GM10248 (cell line): ENCODE results near the gene MYO5A.
A peak's percentile ranks its signal among the peaks of the same experiment; 100 is the strongest.

ENCODE experiments used
- CTCF ChIA-PET: fragments of 300-600 bp; sonication (Branson Sonifier 250); formaldehyde crosslinking; extraction: SDS; loops from one replicate; lab custom pipeline; 2021; ENCODE audit warnings: antibody characterized with exemption; lab: Yijun Ruan, JAX
- POLR2A ChIA-PET: fragments of 350-650 bp; sonication (Branson Sonifier 250); formaldehyde crosslinking; extraction: SDS; loops from one replicate; lab custom pipeline; 2020; ENCODE audit warnings: antibody characterized with exemption; lab: Yijun Ruan, JAX
- DNase-seq: peaks from one replicate; pipeline ENCODE4 v3.0.0; 2012; ENCODE audit errors: extremely low spot score
- TF ChIP-seq, protein P1 (sequence below): IDR thresholded peaks from 2 replicates; pipeline ENCODE4 v1.5.1; 2012; ENCODE audit warnings: mild to moderate bottlenecking, low read depth; ENCODE audit errors: extremely low read depth, missing control alignments, control extremely low read depth

MYO5A gene

DNA sequence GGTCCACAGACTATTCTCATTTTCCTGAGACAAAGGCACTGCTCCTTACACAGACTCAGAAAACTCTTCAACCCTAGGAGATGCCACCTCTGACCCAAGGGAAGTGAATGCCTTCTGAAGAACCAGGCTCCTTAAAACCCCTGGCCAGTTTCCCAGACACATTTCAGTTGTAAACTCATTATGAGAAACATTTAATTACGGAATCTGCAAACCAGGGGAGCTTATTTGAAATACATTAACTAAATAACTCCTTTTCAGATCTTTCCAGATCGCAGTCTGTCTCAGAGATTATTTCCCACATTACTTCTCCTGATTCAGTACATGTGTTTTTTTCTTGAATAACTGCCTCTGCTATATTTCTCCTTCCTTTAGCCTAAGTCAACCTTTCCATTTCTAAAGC lies 17.6 kb downstream of the MYO5A start:
- TF ChIP-seq, protein P1, sequence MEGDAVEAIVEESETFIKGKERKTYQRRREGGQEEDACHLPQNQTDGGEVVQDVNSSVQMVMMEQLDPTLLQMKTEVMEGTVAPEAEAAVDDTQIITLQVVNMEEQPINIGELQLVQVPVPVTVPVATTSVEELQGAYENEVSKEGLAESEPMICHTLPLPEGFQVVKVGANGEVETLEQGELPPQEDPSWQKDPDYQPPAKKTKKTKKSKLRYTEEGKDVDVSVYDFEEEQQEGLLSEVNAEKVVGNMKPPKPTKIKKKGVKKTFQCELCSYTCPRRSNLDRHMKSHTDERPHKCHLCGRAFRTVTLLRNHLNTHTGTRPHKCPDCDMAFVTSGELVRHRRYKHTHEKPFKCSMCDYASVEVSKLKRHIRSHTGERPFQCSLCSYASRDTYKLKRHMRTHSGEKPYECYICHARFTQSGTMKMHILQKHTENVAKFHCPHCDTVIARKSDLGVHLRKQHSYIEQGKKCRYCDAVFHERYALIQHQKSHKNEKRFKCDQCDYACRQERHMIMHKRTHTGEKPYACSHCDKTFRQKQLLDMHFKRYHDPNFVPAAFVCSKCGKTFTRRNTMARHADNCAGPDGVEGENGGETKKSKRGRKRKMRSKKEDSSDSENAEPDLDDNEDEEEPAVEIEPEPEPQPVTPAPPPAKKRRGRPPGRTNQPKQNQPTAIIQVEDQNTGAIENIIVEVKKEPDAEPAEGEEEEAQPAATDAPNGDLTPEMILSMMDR: no peak
- DNase-seq: no peak
- ChIA-PET CTCF (interaction anchor here (1.2 to 1.4 kb wide), 2 partner anchors 12 to 15 kb away, joined by 3 read pairs; no protein-coding TSS in a partner anchor), POLR2A (no interaction called here)

DNA sequence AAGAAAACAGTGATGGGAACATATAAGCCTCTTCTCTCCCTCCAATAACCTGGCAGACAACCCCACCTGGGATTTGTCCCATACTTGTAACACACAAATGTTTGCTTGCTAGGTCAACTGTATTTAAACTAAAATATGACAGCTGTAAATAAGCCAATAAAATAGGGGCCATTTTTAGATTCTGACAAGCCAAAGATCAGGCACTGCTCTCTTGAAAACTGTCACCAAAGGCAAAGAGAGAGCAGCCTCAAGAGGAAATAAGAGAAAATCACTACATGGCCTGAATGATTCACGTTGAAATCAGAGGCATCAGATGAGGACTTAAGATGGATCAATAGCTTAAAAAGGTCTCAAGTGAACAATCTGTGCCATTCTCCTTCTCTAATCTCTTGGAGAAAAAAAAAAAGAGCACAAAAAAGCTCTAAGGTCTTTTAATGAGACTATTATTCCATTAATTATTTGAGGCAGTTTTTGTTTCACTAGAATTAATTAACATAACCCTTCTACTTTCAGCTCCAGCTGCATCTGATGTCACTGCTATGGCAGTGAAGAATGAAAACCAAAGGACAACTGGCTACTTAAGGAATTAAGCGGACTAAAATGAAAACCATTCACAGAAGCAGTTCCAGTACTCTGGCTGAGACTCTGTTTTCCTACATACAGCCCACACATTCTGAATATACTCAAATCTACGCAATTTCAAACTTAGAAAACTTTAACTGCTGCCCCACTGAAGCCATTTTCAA lies 19.0 kb downstream of the MYO5A start:
- ChIA-PET POLR2A (no interaction called here), CTCF (interaction anchor here (1.4 kb wide), 1 partner anchor 14 kb away, joined by 3 read pairs; no protein-coding TSS in a partner anchor)
- TF ChIP-seq, protein P1: no peak
- DNase-seq: no peak

DNA sequence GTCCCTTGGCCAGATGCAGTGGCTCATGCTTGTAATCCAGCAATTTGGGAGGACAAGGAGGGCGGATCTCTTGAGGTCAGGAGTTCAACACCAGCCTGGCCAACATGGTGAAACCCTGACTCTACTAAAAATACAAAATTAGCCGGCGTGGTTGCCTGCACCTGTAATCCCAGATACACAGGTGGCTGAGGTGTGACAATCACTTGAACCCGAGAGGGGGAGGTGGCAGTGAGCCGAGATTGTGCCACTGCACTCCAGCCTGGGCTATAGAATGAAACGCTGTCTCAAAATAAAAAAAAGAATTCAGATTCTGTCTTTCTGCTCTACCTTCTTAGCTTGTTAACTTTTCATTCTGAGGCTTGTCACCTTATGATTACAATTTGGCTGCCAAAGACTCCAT lies 22.1 kb downstream of the MYO5A start:
- TF ChIP-seq, protein P1: no peak

DNA sequence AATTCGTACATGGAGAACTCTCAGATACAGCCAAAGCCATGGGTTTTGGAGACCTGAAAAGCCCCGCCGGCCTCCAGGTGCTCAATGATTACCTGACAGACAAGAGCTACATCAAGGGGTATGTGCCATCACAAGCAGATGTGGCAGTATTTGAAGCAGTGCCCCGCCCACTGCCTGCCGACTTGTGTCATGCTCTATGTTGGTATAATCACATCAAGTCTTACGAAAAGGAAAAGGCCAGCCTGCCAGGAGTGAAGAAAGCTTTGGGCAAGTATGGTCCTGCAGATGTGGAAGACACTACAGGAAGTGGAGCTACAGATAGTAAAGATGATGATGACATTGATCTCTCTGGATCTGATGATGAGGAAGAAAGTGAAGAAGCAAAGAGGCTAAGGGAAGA lies 23.5 kb downstream of the MYO5A start:
- POLR2A ChIA-PET: no interaction called here
- TF ChIP-seq, protein P1: no peak
- DNase-seq: no peak
- CTCF ChIA-PET: interaction anchor here (1.1 kb wide), 1 partner anchor 10 kb away, joined by 3 read pairs; no protein-coding TSS in a partner anchor

More for the DNA sequence above, 22.1 kb downstream of the MYO5A start:
- ChIA-PET POLR2A (no interaction called here), CTCF (interaction anchor here (0.8 to 1.0 kb wide), 3 partner anchors 10 to 214 kb away, joined by 3 read pairs; no protein-coding TSS in a partner anchor)
- DNase-seq: no peak

DNA sequence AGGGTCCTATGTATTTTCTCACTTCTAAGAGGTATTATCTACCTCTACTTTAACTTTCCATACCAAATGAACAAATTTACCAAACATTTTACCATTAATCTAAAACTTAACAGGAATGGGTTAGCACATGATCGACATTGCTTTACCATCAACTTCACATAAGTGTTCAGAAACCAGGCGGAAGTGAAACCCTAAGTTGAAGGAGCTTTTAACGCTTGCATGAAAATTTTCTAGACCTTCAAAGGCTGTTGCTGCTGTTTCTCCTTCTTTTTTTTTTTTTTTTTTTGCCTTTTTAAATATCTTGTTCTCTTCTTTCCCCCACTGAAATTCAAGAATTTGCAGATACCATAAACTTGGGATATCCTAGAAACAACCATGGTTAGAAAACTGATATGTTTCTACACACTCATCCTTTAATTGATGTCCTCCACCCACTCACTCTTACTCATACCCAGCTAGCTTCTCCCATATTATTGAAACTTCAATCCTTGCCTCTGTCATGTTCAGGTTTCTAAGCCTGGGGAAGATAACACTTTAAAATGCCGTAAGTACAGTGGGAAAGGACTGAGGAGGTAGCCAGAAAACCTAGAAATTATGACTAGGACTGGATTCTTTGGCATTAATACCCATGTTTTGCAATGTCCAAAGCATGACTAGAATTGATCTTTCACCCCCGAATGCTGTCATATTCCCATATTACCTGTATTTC lies 24.7 kb downstream of the MYO5A start:
- ChIA-PET POLR2A (interaction anchor here (0.7 kb wide), 1 partner anchor 40 kb away, joined by 8 read pairs; no protein-coding TSS in a partner anchor), CTCF (interaction anchor here (1.1 to 1.9 kb wide), 2 partner anchors 11 to 17 kb away, joined by 3 to 4 read pairs; no protein-coding TSS in a partner anchor)
- DNase-seq: peak; percentile 47
- TF ChIP-seq, protein P1: no peak

DNA sequence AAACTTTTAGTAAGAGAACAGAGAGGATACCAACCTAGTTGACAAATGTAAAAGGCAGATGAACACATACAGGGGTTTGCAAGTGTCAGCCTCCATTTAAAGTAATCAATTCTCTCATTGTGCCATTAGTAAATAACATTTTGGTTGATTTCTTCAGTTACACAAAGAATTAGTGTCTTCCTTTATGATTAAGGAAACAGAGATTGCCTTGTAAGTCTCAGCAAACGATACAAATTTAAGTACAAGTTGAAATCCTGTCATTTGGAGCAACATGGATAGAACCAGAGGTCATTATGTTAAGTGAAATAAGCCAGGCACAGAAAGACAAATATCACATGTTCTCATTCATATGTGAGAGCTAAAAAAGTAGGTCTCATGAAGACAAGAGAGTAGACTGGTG lies 26.1 kb downstream of the MYO5A start:
- ChIA-PET POLR2A (no interaction called here), CTCF (interaction anchor here (0.6 kb wide), 1 partner anchor 19 kb away, joined by 3 read pairs; no protein-coding TSS in a partner anchor)
- TF ChIP-seq, protein P1: no peak
- DNase-seq: no peak
